ENCODE results near the gene PAK4. TPM values are rescaled to one million over a fixed set of nuclear protein-coding genes. Genes with fewer than 3 reads are reported as not detected.

The PAK4 gene
- total RNA-seq, 4 donors from 2014 or later = 4.0 to 4.8 (median 4.6) TPM

DNA sequence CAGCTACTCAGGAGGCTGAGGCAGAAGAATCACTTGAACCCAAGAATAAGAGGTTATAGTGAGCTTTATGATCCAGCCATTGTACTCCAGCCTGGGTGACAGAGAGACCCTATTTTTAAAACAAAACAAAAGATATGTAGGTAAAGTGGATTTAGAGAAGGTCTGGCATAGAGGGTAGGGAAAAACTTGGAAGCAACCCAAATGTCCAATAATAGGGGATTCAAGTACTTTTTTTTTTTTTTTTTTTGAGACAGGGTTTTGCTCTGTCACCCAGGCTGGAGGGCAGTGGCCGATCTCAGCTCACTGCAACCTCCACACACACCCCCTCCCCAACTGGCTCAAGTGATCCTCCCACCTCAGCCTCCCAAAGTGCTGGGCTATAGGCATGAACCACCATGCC lies 5.8 kb upstream of the PAK4 start:
- TF ChIP-seq, protein P1, sequence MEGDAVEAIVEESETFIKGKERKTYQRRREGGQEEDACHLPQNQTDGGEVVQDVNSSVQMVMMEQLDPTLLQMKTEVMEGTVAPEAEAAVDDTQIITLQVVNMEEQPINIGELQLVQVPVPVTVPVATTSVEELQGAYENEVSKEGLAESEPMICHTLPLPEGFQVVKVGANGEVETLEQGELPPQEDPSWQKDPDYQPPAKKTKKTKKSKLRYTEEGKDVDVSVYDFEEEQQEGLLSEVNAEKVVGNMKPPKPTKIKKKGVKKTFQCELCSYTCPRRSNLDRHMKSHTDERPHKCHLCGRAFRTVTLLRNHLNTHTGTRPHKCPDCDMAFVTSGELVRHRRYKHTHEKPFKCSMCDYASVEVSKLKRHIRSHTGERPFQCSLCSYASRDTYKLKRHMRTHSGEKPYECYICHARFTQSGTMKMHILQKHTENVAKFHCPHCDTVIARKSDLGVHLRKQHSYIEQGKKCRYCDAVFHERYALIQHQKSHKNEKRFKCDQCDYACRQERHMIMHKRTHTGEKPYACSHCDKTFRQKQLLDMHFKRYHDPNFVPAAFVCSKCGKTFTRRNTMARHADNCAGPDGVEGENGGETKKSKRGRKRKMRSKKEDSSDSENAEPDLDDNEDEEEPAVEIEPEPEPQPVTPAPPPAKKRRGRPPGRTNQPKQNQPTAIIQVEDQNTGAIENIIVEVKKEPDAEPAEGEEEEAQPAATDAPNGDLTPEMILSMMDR (IDR thresholded peaks at IDR 0.05; ENCODE audit: low read depth) = no peak

DNA sequence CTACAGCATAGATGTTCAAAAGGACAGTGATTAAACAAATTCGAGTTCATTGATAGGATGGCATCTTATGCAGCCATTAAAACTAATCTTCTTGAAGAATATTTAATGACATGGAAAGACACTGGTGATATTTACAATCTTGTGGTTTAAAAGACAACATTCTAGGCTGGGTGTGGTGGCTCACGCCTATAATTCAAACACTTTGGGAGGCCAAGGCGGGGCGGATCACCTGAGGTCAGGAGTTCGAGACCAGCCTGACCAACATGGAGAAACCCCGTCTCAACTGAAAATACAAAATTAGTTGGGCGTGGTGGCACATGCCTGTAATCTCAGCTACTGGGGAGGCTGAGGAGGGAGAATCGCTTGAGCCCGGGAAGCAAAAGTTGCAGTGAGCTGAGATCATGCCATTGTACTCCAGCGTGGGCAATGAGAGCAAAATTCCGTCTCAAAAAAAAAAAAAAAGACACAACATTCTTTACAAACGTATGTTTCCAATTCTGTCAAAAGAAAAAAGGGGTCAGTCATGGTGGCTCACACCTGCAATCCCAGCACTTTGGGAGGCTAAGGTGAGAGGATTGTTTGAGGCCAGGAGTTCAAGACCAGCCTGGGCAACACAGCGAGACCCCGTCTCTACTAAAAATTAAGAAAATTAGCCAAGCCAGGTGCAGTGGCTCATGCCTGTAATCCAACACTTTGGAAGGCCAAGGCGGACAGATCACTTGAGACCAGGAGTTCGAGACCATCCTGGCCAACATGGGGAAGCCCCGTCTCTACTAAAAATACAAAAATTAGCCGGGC lies 2.5 kb upstream of the PAK4 start:
- TF ChIP-seq, protein P1 (IDR thresholded peaks at IDR 0.05; ENCODE audit: low read depth) = no peak

DNA sequence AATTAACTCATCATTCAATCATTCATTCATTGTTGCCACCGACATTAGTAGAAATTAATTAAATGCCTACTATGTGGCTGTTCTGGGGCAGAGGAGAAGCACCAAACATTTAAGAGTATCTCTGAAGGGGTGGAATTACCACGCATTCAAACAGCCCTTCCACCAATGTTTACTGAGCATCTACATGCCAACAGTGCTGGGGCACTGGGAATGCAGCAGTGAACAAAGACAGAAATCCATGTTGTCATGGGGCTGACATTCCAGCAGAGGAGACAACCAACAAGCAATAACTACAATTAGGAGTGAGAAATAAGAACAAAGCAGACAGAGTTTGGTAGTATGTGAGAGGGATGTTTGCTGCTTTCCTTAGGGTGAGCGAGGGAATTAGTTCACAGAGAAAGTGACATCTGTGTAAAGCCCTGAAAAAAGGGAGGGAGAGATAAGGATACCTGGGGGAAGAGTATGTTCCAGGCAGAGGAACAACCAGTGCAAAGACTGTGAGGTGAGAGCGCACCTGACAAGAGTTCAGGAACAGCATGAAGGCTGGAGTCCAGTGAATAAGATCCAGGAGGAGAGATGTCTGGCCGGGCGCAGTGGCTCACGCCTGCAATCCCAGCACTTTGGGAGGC lies 1.3 kb upstream of the PAK4 start:
- TF ChIP-seq, protein P1 (IDR thresholded peaks at IDR 0.05; ENCODE audit: low read depth) = no peak

DNA sequence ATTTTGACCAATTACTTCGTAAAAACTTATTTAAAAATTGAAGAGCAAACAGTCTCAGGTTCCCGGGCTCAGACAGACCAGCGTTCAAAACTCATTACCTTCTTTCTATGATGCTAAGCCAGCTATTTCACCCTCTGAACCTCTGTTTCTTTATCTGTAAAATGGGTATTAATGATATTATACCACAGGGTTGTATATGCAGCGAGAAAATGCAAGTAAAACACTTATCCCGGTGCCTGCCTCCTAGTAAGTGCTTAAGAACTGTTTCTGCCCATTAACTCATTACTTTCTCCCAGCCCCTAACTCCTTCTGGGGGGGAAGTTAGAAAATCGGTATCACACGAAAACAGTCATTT lies 410 bp upstream of the PAK4 start:
- TF ChIP-seq, protein P1 (IDR thresholded peaks at IDR 0.05; ENCODE audit: low read depth) = no peak

DNA sequence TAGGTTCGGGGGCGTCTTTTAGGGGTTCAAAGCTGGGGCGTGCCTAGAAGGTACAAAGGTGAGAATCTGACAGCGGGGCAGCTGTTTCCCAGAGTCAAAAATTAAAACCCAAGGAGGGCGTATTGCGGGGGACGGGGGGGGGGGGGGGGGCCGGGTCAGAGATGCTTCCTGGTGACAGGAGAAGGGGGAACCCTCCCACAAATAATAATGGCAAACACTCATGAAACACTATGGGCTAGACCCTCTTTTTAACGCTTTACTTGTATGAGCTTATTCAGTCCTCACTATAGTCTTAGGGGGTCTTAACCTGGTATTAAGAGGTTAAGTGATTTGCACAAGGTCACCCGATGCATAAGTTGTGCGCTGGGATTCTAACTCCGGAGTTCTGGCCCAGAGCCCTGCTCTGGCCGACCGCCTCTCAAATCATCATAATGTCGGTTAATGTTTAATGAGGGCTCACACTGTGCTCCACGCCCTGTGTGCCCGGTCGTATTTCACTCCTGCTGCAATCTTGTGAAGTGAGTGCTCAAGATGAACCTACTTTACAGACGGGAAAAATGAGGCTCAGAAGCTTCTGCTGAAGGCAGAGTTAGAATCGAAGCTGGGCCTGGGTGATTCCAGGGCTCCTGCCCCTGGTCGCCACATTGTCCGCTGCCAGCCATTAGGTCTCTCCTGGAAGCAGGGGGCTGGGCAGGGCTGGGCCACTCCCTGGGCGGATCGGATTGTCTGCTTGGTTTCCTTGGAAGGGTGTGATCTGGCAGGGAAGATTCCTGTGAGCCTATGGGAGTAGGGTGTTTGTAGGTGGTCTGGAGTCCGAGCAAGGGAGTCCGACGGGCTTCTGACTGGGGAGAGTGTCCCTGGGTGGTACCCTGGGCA lies 964 bp downstream of the PAK4 start:
- TF ChIP-seq, protein P1 (IDR thresholded peaks at IDR 0.05; ENCODE audit: low read depth) = no peak

DNA sequence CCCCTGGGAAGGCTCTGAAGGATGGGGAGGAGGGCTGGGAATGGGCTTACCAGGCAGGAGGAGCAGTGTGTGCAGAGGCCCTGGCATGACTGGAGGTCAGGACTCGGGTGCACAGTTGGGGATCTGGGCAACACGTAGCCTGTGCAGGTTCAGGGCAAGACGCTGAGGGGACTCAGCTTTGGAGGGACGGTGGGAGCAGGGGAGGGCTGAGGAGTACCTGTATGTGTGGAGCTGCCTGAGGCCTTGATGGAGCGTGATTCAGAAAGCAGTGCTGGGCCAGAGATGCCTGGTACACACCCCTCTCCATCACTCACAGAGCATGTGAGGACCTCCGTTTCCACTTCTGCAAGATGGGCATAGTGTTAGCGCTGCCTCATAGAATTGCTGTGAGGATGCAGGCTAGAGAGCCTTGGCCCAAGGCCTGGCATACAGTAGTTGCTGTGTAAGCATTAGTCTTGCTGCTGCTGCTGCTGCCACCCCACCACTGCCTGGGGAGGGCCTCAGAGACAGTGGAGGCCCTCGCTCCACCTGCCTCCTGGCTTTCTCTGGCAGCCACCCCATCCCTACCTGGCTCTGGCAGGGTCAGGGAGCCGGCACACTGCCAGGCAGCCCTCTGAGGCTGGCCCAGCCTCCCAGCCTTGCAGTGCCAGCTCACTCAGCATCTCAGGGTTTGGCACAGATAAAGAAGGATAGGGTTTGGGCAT lies 2.4 kb downstream of the PAK4 start:
- TF ChIP-seq, protein P1 (IDR thresholded peaks at IDR 0.05; ENCODE audit: low read depth) = no peak

Measured in subcutaneous adipose tissue (tissue), 4 donors.